Measurements from ENCODE around the gene AANAT.

Gene AANAT

DNA sequence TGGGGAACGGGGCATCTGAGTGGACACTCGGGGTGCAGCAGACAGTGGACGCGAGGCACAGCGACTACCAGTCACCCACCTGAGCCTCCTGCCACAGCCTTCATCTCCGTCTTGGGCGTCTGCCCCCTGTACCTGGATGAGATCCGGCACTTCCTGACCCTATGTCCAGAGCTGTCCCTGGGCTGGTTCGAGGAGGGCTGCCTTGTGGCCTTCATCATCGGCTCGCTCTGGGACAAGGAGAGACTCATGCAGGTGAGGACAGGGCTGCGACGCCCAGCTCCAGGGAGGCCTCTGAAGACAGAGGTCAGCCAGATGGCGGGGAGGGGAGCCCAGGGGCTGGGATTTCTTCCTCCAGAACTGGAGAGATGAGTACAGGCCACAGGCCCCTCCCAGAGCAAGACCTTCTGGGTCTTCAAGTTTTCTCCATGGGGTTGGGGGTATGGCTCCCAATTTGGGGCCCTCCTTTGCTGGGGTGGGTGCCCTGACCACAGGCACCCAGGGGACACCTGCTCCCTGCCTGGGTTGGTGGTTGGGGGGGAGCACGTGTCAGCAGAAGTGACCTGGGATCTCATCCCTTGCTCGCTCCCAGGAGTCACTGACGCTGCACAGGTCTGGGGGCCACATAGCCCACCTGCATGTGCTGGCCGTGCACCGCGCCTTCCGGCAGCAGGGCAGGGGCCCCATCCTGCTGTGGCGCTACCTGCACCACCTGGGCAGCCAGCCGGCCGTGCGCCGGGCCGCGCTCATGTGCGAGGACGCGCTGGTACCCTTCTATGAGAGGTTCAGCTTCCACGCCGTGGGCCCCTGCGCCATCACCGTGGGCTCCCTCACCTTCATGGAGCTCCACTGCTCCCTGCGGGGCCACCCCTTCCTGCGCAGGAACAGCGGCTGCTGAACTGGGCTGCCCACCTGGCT lies 1.9 kb downstream of the AANAT start:
- DNase-seq: no peak

DNA sequence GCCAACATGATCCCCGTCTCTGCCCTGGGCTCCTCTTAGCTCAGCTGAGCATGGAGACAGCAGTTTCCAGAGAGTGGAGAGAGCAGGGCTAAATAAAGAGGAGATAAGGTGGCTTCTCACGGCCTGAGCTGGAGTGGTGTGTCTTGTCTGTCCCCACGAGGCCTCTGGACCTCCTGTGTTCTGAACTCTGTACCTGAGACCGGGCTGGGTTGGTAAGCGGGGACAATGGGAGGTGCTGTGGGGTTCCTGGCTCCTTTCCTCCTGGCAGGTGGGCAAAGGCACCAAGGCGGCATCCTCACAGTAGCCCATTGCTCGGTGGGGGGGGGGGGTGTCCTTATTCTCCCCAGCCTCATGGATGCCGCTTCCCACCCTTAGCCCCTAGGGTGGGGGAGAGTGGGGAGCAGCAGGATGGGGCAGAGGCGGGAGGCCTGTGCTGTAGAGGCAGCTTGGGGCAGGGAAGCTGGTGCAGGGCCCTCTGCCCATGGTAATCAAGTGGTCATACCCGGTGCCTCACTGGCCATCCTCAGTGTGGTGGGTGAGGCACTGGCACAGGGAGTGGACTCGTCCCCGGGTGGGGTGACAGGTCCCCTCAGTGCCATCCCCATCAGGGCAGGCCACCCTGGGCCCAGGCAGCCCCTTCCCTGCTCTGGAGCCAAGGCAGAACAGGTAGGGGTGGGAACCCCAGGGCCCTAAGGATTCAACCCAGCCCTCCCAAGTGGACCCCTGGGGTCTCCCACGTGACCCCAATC lies 2.8 kb downstream of the AANAT start:
- no peak for DNase-seq

DNA sequence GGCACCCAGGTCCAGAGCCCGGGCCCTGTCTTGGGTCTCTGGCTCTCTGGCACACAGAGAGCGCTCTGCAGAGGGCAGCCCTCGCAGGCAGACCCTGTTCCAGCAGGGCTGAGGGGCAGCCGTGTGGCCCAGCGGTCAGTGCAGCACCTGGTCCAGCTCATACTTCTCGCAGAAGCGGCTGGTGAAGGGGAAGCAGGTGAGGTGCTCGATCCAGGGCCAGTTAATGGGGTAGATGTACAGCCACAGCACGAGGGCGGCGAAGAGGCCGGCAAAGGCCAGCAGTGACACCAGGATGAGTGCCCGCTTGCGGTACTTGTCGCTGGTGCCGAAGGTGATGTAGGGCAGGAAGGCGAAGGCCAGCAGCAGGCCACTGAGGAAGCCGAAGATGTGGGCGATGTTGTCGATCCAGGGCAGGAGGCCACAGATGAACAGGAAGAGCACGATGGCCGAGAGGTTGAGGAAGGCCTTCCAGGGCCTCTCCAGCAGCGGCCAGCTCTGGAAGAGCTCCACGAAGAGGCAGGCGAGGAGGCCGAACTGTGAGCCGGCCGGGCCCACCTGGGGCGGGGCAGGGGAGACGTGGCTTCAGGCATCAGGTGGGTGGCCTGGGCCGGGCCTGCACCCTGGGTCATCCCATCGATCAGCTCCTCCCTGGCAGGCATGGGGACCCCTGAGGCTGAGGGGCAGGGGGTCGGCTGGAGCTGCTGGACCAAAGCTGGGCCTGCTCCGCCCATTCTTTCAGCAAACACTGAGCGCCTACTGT lies 4.3 kb downstream of the AANAT start:
- no peak for DNase-seq

- no peak for DNase-seq
Measured at GRCh38 chr17:76472258-76472645, 4.8 kb downstream of the AANAT start.

- DNase-seq: no peak
Measured at GRCh38 chr17:76472726-76473125, 5.3 kb downstream of the AANAT start.

- DNase-seq: peak; percentile 41 to 60 (median 47)
Measured at GRCh38 chr17:76473541-76473985, 6.2 kb downstream of the AANAT start.

DNA sequence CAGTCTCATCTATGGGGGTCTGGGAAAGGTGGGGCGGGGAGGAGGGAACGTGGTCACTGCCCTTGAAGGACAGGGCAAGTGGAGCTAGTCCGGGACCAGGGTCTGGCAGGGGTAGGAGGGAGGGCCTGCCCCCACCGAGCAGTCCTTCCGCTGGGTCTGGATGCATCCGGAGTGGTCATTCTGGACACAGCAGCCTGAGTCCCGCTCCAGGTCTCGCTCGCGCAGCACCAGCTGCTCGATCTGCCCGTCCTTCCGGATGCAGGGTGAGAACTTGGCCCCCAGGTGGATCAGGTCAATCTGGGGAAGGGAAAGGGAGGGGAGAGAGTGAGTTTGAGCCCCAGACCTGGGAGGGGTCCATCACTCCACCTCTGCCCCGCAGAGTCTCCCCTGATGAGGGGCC lies 6.8 kb downstream of the AANAT start:
- no peak for DNase-seq

DNA sequence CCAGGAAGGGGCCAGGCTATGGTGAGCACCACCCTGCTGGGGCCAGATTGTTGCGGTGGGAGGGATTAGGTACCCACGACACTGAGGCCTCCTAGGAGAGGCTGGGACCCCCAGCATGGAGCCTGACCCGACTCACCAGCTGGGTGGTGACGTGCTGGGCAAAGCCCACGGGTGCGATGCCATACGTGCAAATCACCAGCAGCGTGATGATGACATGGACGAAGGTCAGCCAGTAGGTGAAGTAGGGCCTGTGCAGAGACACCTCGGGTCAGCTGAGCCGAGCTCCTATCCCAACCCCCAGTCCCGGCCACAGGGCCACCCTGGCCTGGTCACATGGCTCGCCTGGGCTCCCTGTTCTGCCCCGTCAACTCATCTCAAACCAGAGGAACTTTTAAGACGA lies 7.5 kb downstream of the AANAT start:
- DNase-seq: no peak

DNA sequence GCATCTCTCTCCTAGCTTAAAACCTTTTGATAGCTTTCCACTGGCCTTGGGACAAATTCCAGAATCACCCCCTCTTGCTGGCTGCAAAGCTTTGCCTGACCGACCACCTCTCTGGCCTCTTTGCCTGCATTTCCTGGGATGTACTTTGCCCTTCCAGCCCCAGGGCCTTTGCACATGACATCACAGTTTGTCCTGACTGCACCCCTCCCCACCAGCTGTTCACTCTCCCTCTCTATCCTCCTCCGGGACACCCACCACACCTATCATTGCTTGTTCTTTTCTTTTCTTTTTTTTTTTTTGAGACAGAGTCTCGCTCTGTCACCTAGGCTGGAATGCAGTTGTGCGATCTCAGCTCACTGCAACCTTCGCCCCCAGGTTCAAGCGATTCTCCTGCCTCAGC lies 7.9 kb downstream of the AANAT start:
- DNase-seq: no peak

DNA sequence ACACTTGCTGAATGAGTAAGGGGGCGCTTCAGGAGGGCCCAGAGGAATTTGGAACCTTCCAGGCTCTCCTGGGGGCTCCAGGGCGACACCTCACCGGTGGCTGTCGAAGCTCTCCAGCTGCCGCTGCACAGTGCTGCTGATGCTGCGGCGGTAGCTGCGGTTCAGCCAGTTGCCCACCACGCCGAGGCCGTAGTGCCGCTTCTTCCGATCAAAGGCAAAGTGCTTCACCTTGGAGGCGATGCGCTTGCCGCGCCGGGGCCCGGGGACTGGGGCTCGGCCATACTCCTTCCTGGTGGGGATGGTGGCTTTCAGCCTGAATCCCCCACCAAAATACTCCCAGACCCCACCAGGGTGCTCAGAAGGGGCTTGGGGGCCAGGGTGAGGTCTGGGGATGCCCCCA lies 9.3 kb downstream of the AANAT start:
- no peak for DNase-seq

DNA sequence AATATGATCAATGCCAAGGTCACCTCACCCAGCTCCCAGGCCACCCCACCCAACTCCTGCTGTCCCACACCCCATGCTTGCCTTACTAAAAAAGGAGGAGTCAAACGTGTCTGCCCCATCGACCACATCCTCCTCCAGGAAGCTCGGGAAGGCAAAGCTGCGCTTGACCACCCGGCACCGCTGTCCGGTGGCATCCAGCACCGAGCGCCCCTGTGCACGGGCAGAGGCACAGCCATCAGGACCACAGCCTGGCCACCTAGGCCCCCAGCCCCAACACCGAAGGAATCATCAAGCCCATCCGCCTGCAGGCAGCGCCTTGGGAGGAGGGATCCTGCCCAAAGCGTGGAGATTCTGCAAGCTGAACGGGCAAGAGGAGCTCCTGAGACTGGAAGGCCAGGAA lies 10.2 kb downstream of the AANAT start:
- DNase-seq: no peak

DNA sequence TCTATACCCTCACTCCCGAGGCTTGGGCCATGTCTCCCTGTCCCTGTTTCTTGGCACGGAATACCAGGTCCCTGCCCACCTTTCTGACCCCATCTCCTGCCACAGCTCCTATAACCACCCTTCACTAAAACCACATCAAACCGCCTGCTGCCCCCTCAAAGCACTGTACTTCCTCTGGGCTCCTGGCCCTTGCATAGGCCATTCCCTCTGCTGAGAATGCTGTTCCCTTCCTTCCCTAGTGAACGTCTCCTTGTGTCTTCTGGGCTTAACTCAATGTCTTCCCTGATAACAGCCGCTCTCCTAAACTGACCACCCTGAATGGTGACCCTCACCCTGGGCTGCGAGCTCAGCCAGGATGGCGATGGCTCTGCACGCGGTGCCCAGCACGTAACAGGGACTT lies 10.7 kb downstream of the AANAT start:
- no peak for DNase-seq

DNA sequence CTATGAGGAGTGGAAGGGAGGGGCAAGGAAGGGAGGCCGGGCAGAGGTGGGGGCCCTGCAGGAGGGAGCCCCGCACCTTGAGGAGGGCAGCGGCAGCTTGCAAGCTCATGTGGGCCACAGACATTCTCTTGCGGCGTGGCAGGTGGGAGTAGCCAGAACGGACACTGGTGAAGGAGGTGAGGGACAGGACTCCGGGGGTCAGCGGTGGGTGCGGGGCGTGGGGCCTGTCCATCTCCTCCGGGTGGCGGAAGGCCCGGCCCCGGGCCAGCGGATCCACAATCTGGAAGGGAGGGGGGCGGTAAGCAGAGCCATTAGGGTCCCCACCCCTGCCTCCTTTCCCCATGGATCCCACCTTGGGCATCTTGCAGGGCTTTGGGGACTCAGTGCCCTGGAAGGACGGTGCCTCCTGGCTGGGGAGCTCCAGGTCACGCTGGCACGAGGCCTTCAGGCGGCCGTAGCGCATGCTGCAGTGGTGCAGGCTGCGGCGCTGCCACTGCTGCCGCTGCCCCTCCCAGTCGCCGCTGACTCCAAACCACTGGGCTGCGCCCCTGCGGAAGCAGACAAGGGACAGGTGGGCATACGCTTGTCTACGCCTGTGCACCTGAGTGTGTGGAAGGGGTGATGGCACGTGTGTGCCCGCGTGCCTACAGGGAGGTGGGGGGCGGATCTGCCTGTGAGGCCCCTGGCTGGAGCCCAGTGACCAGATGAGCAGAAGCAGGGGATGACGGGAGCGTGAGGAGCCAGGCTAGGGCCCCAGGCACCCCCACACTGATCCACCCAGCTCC lies 11.5 kb downstream of the AANAT start:
- DNase-seq: no peak

- DNase-seq: peak in 1 of 3 donors; percentile 31
Measured at GRCh38 chr17:76479515-76480060, 12.2 kb downstream of the AANAT start.

DNA sequence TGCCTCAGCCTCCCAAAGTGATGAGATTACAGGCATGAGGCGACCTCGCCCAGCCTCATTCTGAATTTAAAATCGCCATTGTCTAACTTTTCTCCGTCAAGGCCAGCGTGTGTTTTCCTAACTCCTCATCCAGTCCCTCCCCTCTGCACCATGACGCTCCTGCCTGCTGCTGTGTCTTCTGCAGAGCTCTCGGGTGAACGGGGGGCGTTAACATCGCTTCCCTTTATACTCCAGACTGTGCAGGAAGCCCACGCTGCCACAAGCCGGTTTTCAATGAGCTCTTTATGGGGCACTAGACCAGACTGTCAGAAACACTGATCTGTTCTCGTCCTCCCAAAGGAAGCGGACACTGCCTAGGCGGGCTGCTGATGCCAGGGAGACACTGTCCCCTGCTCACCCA lies 13.2 kb downstream of the AANAT start:
- peak; percentile 56 to 59 (median 59) for DNase-seq

GRCh38 chr17:76481071-76481655 lies 13.8 kb downstream of the AANAT start:
- peak in 1 of 3 donors; percentile 53 for DNase-seq

DNA sequence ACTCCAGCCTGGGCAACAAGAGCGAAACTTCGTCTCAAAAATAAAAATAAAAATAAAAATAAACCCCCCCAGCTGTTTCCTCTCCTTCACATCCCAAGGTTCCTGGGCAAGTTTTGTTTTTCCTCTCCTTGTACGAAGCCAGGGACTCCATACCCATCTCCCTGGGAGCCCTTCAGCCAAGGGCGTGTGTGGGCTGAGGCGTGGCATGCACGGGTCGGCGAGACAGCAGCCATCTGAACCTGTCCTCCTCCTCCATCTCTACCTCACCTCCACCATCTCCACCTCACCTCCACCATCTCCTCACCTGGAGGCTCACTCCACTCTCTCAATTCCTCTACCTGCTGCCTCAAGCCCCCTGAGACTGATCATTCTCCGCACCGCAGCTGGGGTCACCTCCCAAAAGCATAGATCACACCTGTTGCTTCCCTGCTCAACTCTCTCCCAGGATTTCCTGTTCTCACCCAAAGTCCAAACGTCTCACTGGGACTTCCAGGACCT lies 16.9 kb downstream of the AANAT start:
- no peak for DNase-seq

DNA sequence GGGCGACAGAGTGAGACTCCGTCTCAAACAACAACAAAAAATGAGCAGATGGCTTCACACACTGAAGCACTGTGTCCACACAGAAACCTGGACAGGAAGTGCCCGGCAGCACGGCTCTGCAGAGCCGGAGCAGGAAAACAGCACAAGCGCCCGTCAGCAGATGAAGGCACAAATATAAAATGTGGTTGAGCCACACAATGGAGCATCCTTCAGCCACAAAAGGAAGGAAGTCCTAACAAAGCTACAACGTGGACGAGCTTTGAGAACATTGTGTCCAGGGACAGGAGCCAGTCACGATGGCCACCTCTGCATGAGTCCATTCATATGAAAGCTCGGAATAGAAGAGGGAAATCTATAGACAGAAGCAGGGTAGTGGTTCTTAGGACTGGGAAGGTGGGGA lies 18.2 kb downstream of the AANAT start:
- DNase-seq: peak in 2 of 3 donors; percentile 40 to 49

DNA sequence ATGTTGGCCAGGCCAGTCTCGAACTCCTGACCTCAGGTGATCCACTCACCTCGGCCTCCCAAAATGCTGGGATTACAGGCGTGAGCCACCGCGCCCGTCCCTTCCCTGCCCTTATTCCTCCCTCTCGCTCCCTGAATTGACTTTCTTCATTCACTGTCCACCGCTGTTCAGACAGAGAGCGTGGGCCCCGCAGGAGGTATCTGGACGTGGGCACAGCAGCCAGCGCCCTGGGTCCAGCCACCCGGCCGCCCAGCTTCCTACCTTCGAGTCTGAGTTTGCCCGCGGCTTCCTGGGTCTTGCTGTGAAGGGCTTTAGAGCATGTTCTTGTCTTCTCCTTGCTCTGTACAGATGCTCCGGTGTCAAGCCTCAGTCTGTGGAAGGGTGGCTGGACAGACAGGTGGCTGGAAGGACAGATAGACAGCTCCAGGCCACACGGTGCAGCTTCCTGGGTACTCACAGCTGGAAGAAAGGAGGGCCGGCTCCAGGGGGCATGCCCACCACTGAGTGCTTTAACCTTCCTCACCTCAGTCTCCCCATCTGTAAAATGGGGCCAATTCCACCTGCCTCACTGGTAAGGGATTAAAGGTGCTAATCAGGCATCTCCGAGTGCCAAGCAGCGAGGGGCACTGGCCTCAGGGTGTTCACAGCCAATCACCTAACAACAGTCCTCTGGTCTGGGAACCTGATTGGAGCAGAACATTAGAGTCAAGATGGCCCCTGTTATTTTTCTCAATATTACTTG lies 20.2 kb downstream of the AANAT start:
- no peak for DNase-seq

- no peak for DNase-seq
Measured at GRCh38 chr17:76490112-76490710, 22.8 kb downstream of the AANAT start.

Data from suppressor macrophage treated with lipopolysaccharide for 1 hour (primary cell).